K562 (cell line): ENCODE data around the gene MAN2A1. TPM values are rescaled to one million over a fixed set of nuclear protein-coding genes. Genes with fewer than 3 reads are reported as not detected.

ENCODE experiments used
- ATAC-seq: fragments of 200-7000 bp; cut with Tn5 transposase; 3 replicates; pipeline ENCODE4 v1.9.1; 2020; ENCODE audit warnings: moderate library complexity
- BruUV-seq: library from RNA; stranded (reverse); fragments of 400-500 nt; replicated peaks from 2 replicates; lab custom pipeline; 2021; lab: Mats Ljungman, UMichigan
- CTCF ChIA-PET: fragments of 300-600 bp; formaldehyde crosslinking; extraction: SDS; loops from one replicate; lab custom pipeline; 2021; ENCODE audit warnings: low intra/inter-chr PET ratio; lab: Yijun Ruan, JAX
- POLR2A ChIA-PET: fragments of 300-600, 350-650 bp; sonication (Branson Sonifier 250); formaldehyde crosslinking; extraction: SDS; loops from one replicate; lab custom pipeline; 2021; ENCODE audit warnings: antibody characterized with exemption, inconsistent platforms; lab: Yijun Ruan, JAX
- DNase-seq, 4 experiments: peaks; one replicate each; pipeline versions ENCODE4 v3.0.0 to v3.0.0-alpha.2; 2011 to 2018; ENCODE audit warnings: low spot score in 3 of 4, mixed read lengths in 3 of 4; ENCODE audit errors: extremely low read depth in 1 of 4
- FAIRE-seq: peaks from 2 replicates; lab custom pipeline; 2011; peaks lifted over from hg19 to GRCh38; lab: Jason Lieb, UNC
- H2AFZ ChIP-seq: 2 replicates; pipeline ENCODE4 v1.6.0; 2011; ENCODE audit warnings: low read depth, low read length, control low read depth, inconsistent platforms
- H3K27ac ChIP-seq: fragments of 200-600 bp; 3 replicates; pipeline ENCODE4 v1.8.0; 2011; ENCODE audit warnings: low read depth, mild to moderate bottlenecking, control low read depth, inconsistent platforms, low read length, moderate library complexity, mixed read lengths; ENCODE audit errors: extremely low read depth
- H3K27me3 ChIP-seq, 2 experiments: fragments of 300-600 bp in 1 of 2; 2 replicates in 1 of 2; 3 replicates in 1 of 2; pipeline versions ENCODE4 v1.6.0 to v1.8.0; 2011; ENCODE audit warnings: inconsistent platforms in 2 of 2, low read length in 2 of 2, mild to moderate bottlenecking in 1 of 2, mixed read lengths in 1 of 2, moderate library complexity in 1 of 2; ENCODE audit not compliant: control insufficient read depth in 2 of 2, insufficient read depth in 2 of 2
- H3K36me3 ChIP-seq: fragments of 300-600 bp; 3 replicates; pipeline ENCODE4 v1.8.0; 2011; ENCODE audit warnings: mild to moderate bottlenecking, low read length, inconsistent platforms; ENCODE audit not compliant: control insufficient read depth, insufficient read depth
- H3K4me1 ChIP-seq, 2 experiments: fragments of 200-600 bp in 1 of 2; replicated peaks in 1 of 2; 2 replicates in 1 of 2; 3 replicates in 1 of 2; pipeline versions ENCODE4 v1.5.1 to v1.8.0; 2011; ENCODE audit warnings: inconsistent platforms in 2 of 2, low read length in 2 of 2, mild to moderate bottlenecking in 1 of 2, mixed read lengths in 1 of 2, moderate library complexity in 1 of 2; ENCODE audit not compliant: control insufficient read depth in 2 of 2, insufficient read depth in 2 of 2
- H3K4me2 ChIP-seq: 2 replicates; pipeline ENCODE4 v1.6.1; 2011; ENCODE audit warnings: low read length, control low read depth, inconsistent platforms, mixed read lengths; ENCODE audit not compliant: insufficient read depth
- H3K4me3 ChIP-seq: fragments of 200-600 bp; sonication (generic), shearing (Covaris generic); 2 replicates; pipeline ENCODE4 v1.5.1; 2016; ENCODE audit warnings: control low read depth, inconsistent platforms
- H3K79me2 ChIP-seq: fragments of 200-600 bp; 3 replicates; pipeline ENCODE4 v1.8.0; 2011; ENCODE audit warnings: low read length, inconsistent platforms; ENCODE audit not compliant: control insufficient read depth, insufficient read depth
- H3K9ac ChIP-seq, 2 experiments: 2 replicates each; pipeline versions ENCODE4 v1.6.0 to v1.6.1; 2011; ENCODE audit warnings: low read depth in 2 of 2, low read length in 2 of 2, control low read depth in 1 of 2, inconsistent platforms in 1 of 2, mild to moderate bottlenecking in 1 of 2, mixed read lengths in 1 of 2; ENCODE audit not compliant: insufficient read depth in 1 of 2
- H3K9me1 ChIP-seq: one replicate; pipeline ENCODE4 v1.6.0; 2011; ENCODE audit warnings: inconsistent platforms, mild to moderate bottlenecking, low read length, moderate library complexity; ENCODE audit not compliant: control insufficient read depth, insufficient read depth
- H3K9me3 ChIP-seq: replicated peaks from 2 replicates; pipeline ENCODE4 v1.5.1; 2011; ENCODE audit warnings: low read depth, low read length, inconsistent platforms; ENCODE audit not compliant: control insufficient read depth, insufficient read depth
- H4K20me1 ChIP-seq: replicated peaks from 2 replicates; pipeline ENCODE4 v1.6.1; 2011; ENCODE audit warnings: low read length, inconsistent platforms, mixed read lengths; ENCODE audit not compliant: control insufficient read depth, insufficient read depth
- CBFB ChIP-seq: sonication (generic); formaldehyde crosslinking; IDR thresholded peaks from 2 replicates; pipeline ENCODE4 v1.4.0; 2020; ENCODE audit warnings: mild to moderate bottlenecking, missing genetic modification reagents
- DACH1 ChIP-seq: fragments of 450-650 bp; IDR thresholded peaks from 2 replicates; pipeline ENCODE4 v1.6.1; 2018; ENCODE audit not compliant: partially characterized antibody
- POLR2AphosphoS5 ChIP-seq: IDR thresholded peaks from 2 replicates; pipeline ENCODE4 v1.6.1; 2011; ENCODE audit warnings: mild to moderate bottlenecking, low read depth, low read length, moderate library complexity; ENCODE audit not compliant: control insufficient read depth, insufficient read depth
- SOX6 ChIP-seq: fragments of 450-650 bp; IDR thresholded peaks from 2 replicates; pipeline ENCODE4 v1.6.1; 2014; ENCODE audit warnings: mild to moderate bottlenecking
- SRSF7 ChIP-seq: fragments of 200-400 bp; formaldehyde crosslinking; optimal IDR thresholded peaks from 2 replicates; pipeline ENCODE3; 2017; ENCODE audit warnings: mild to moderate bottlenecking, low read depth, low read length
- TCF7 ChIP-seq: sonication (generic); IDR thresholded peaks from 2 replicates; pipeline ENCODE4 v1.6.1; 2016; ENCODE audit warnings: antibody characterized with exemption, borderline replicate concordance
- U2AF1 ChIP-seq: fragments of 200-400 bp; formaldehyde crosslinking; optimal IDR thresholded peaks from 2 replicates; pipeline ENCODE3; 2017; ENCODE audit warnings: mild to moderate bottlenecking, low read depth, low read length, moderate library complexity
- XRCC3 ChIP-seq: fragments of 450-650 bp; IDR thresholded peaks from 2 replicates; pipeline ENCODE4 v1.6.1; 2017; ENCODE audit warnings: mild to moderate bottlenecking, moderate library complexity
- ZNF143 ChIP-seq: sonication (generic); formaldehyde crosslinking; IDR thresholded peaks from 2 replicates; pipeline ENCODE4 v1.9.0; 2022; ENCODE audit warnings: mild to moderate bottlenecking, missing genetic modification reagents
- ZNF695 ChIP-seq: fragments of 450-650 bp; formaldehyde crosslinking; IDR thresholded peaks from 2 replicates; pipeline ENCODE4 v1.4.0; 2020; ENCODE audit warnings: mild to moderate bottlenecking, moderate library complexity
- ZNF764 ChIP-seq: fragments of 250-450 bp; sonication (Bioruptor Pico); IDR thresholded peaks from 2 replicates; pipeline ENCODE4 v1.4.0; 2020; ENCODE audit warnings: low read depth, mild to moderate bottlenecking, moderate library complexity
- in situ Hi-C: fragments of 300-500 bp; cut with MboI; formaldehyde crosslinking; loops from 4 replicates; pipeline ENCODE4 v1.15.0; 2018; ENCODE audit warnings: inconsistent platforms, mixed read lengths
- intact Hi-C: fragments of 100-400 bp; cut with micrococcal nuclease; formaldehyde crosslinking; loops from 2 replicates; pipeline ENCODE4 v1.14.2; 2022
- polyA plus RNA-seq, 8 experiments: library from polyadenylated mRNA; depleted of rRNA in 4 of 8; stranded (reverse) in 5 of 8; unstranded in 3 of 8; fragments of >200 nt; fragmentation: Nextera tagmentation in 2 of 8; fragmentation: Illumina TruSeq in 1 of 8; extraction: Ambion mirVana in 2 of 8; extraction: Trizol in 1 of 8; gene quantifications; 2 replicates each; pipeline versions ENCODE4 v1.2.1 to v1.2.3, GENCODE V29; 2011 to 2014; ENCODE audit warnings: inconsistent platforms in 1 of 8, missing spikeins in 1 of 8
- total RNA-seq, 7 experiments: library from RNA; depleted of rRNA in 6 of 7; stranded (reverse); fragments of >200 nt in 6 of 7; fragmentation: Illumina TruSeq in 2 of 7; extraction: Trizol in 2 of 7; gene quantifications; 2 replicates each; pipeline versions ENCODE4 v1.2.1 to v1.2.3, GENCODE V29; 2011 to 2021; ENCODE audit warnings: low replicate concordance in 1 of 7
- TF ChIP-seq, protein P1 (sequence below): fragments of 450-650 bp; formaldehyde crosslinking; IDR thresholded peaks from 2 replicates; pipeline ENCODE4 v1.4.0; 2020; ENCODE audit warnings: mild to moderate bottlenecking
- TF ChIP-seq, protein P2 (sequence below): fragments of 450-650 bp; IDR thresholded peaks from 2 replicates; pipeline ENCODE4 v1.6.1; 2016; ENCODE audit warnings: mild to moderate bottlenecking, moderate library complexity

MAN2A1 gene
- total and polyA plus RNA-seq, 9 of the 15 experiments (the other 6 are each of a cell fraction or from before 2014, with no cell fraction given) = 5.2 to 32.0 (median 19.8) TPM

DNA sequence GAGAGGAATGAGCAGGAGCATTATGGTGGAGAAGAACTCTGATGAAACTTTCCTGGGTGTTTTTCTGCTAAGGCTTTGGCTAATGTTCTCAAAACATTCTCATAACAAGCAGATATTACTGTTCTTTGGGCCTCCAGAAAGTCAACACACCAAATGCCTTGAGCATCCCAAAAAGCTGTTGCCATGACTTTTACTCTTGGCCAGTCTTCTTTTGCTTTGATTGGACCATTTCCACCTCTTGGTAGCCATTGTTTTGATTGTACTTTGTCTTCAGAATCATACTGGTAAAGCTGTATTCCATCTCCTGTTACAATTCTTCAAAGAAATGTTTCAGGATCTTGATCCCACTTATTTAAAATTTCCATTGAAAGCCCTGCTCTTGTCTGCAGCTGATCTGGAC, 139.6 kb downstream of the MAN2A1 start:
- CTCF ChIA-PET = no interaction called here
- intact Hi-C loops = no loop called here
- Histone ChIP-seq H3K4me2 (no peak overlapping the region), H3K27me3 (no peaks in the 10 kb centered on the region), H4K20me1 (no peaks in the 10 kb centered on the region), H3K9ac (no peak overlapping the region), H3K27ac (no peak overlapping the region), H3K9me3 (no peaks in the 10 kb centered on the region), H3K4me3 (no peak overlapping the region), H2AFZ (no peak overlapping the region), H3K79me2 (no peaks in the 10 kb centered on the region), H3K4me1 (no peaks in the 10 kb centered on the region), H3K36me3 (peaks cover 20% of the 10 kb centered on the region), H3K9me1 (no peaks in the 10 kb centered on the region)
- DNase-seq (no peak), ATAC-seq (no peak), FAIRE-seq (no peak)
- POLR2A ChIA-PET = interaction anchor here (1.0 kb wide), 1 partner anchor 10 kb away, joined by 3 read pairs; no protein-coding TSS in a partner anchor
- in situ Hi-C loops = no loop called here
- no TSS peak for BruUV-seq
- TF ChIP-seq, protein P1, sequence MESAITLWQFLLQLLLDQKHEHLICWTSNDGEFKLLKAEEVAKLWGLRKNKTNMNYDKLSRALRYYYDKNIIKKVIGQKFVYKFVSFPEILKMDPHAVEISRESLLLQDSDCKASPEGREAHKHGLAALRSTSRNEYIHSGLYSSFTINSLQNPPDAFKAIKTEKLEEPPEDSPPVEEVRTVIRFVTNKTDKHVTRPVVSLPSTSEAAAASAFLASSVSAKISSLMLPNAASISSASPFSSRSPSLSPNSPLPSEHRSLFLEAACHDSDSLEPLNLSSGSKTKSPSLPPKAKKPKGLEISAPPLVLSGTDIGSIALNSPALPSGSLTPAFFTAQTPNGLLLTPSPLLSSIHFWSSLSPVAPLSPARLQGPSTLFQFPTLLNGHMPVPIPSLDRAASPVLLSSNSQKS = no peak
- no peak for TF ChIP-seq SOX6
- TF ChIP-seq ZNF764 (CRISPR knock-in tag) = no peak
- no peak for TF ChIP-seq CBFB
- no peak for TF ChIP-seq DACH1
- TF ChIP-seq XRCC3 = no peak
- no peak for TF ChIP-seq TCF7
- no peak for TF ChIP-seq ZNF143
- TF ChIP-seq ZNF695 (CRISPR knock-in tag) = no peak
- no peak for TF ChIP-seq U2AF1
- no peak for TF ChIP-seq SRSF7
- TF ChIP-seq POLR2AphosphoS5 = no peak
- TF ChIP-seq, protein P2, sequence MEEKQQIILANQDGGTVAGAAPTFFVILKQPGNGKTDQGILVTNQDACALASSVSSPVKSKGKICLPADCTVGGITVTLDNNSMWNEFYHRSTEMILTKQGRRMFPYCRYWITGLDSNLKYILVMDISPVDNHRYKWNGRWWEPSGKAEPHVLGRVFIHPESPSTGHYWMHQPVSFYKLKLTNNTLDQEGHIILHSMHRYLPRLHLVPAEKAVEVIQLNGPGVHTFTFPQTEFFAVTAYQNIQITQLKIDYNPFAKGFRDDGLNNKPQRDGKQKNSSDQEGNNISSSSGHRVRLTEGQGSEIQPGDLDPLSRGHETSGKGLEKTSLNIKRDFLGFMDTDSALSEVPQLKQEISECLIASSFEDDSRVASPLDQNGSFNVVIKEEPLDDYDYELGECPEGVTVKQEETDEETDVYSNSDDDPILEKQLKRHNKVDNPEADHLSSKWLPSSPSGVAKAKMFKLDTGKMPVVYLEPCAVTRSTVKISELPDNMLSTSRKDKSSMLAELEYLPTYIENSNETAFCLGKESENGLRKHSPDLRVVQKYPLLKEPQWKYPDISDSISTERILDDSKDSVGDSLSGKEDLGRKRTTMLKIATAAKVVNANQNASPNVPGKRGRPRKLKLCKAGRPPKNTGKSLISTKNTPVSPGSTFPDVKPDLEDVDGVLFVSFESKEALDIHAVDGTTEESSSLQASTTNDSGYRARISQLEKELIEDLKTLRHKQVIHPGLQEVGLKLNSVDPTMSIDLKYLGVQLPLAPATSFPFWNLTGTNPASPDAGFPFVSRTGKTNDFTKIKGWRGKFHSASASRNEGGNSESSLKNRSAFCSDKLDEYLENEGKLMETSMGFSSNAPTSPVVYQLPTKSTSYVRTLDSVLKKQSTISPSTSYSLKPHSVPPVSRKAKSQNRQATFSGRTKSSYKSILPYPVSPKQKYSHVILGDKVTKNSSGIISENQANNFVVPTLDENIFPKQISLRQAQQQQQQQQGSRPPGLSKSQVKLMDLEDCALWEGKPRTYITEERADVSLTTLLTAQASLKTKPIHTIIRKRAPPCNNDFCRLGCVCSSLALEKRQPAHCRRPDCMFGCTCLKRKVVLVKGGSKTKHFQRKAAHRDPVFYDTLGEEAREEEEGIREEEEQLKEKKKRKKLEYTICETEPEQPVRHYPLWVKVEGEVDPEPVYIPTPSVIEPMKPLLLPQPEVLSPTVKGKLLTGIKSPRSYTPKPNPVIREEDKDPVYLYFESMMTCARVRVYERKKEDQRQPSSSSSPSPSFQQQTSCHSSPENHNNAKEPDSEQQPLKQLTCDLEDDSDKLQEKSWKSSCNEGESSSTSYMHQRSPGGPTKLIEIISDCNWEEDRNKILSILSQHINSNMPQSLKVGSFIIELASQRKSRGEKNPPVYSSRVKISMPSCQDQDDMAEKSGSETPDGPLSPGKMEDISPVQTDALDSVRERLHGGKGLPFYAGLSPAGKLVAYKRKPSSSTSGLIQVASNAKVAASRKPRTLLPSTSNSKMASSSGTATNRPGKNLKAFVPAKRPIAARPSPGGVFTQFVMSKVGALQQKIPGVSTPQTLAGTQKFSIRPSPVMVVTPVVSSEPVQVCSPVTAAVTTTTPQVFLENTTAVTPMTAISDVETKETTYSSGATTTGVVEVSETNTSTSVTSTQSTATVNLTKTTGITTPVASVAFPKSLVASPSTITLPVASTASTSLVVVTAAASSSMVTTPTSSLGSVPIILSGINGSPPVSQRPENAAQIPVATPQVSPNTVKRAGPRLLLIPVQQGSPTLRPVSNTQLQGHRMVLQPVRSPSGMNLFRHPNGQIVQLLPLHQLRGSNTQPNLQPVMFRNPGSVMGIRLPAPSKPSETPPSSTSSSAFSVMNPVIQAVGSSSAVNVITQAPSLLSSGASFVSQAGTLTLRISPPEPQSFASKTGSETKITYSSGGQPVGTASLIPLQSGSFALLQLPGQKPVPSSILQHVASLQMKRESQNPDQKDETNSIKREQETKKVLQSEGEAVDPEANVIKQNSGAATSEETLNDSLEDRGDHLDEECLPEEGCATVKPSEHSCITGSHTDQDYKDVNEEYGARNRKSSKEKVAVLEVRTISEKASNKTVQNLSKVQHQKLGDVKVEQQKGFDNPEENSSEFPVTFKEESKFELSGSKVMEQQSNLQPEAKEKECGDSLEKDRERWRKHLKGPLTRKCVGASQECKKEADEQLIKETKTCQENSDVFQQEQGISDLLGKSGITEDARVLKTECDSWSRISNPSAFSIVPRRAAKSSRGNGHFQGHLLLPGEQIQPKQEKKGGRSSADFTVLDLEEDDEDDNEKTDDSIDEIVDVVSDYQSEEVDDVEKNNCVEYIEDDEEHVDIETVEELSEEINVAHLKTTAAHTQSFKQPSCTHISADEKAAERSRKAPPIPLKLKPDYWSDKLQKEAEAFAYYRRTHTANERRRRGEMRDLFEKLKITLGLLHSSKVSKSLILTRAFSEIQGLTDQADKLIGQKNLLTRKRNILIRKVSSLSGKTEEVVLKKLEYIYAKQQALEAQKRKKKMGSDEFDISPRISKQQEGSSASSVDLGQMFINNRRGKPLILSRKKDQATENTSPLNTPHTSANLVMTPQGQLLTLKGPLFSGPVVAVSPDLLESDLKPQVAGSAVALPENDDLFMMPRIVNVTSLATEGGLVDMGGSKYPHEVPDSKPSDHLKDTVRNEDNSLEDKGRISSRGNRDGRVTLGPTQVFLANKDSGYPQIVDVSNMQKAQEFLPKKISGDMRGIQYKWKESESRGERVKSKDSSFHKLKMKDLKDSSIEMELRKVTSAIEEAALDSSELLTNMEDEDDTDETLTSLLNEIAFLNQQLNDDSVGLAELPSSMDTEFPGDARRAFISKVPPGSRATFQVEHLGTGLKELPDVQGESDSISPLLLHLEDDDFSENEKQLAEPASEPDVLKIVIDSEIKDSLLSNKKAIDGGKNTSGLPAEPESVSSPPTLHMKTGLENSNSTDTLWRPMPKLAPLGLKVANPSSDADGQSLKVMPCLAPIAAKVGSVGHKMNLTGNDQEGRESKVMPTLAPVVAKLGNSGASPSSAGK = no peak
